Measurements from ENCODE around the gene MED9. TPM values are rescaled to one million over a fixed set of nuclear protein-coding genes. Genes with fewer than 3 reads are reported as not detected.
"Not testable (repeated sequence)": the region's sequence is repeated elsewhere in the genome, so short reads cannot be mapped to it uniquely, and the experiment has no call there.

The MED9 gene
- polyA plus RNA-seq, 1 experiment: 11.7 TPM

GRCh38 chr17:17453088-17453487 is 23.7 kb upstream of the MED9 start:
- H3K4me3 ChIP-seq (ENCODE audit: low read depth, low read length): no peak overlapping the region
- no peaks in the 10 kb centered on the region for H3K36me3 ChIP-seq (ENCODE audit: control insufficient read depth, insufficient read depth, low read length)
- ChIA-PET POLR2A (no interaction called here), CTCF (no interaction called here)
- no peak for TF ChIP-seq CTCF (IDR thresholded peaks at IDR 0.05; ENCODE audit: insufficient read depth, low read depth, low read length)
- no peak for DNase-seq (ENCODE audit: low read depth)
- H3K27me3 ChIP-seq (ENCODE audit: control insufficient read depth, insufficient read depth, low read length): peaks cover 3% of the 10 kb centered on the region; the same call in 1 of the 2 replicates

GRCh38 chr17:17454276-17454675 is 22.5 kb upstream of the MED9 start:
- H3K36me3 ChIP-seq (ENCODE audit: control insufficient read depth, insufficient read depth, low read length): no peaks in the 10 kb centered on the region
- ChIA-PET POLR2A (no interaction called here), CTCF (no interaction called here)
- TF ChIP-seq CTCF (IDR thresholded peaks at IDR 0.05; ENCODE audit: insufficient read depth, low read depth, low read length): no peak
- DNase-seq (ENCODE audit: low read depth): no peak
- H3K27me3 ChIP-seq (ENCODE audit: control insufficient read depth, insufficient read depth, low read length): peaks cover 3% of the 10 kb centered on the region; the same call in 1 of the 2 replicates
- H3K4me3 ChIP-seq (ENCODE audit: low read depth, low read length): no peak overlapping the region

- CTCF ChIA-PET; H3K36me3 ChIP-seq (ENCODE audit: control insufficient read depth, insufficient read depth, low read length); POLR2A ChIA-PET: not testable (repeated sequence)
Measured at GRCh38 chr17:17454700-17455099, 22.1 kb upstream of the MED9 start.

GRCh38 chr17:17455173-17455572 is 21.6 kb upstream of the MED9 start:
- Histone ChIP-seq H3K27me3 (ENCODE audit: control insufficient read depth, insufficient read depth, low read length) (peaks cover 3% of the 10 kb centered on the region; the same call in 1 of the 2 replicates), H3K4me3 (ENCODE audit: low read depth, low read length) (no peak overlapping the region), H3K36me3 (ENCODE audit: control insufficient read depth, insufficient read depth, low read length) (no peaks in the 10 kb centered on the region)
- ChIA-PET CTCF (interaction anchor here (1.2 to 1.6 kb wide), 2 partner anchors 9 to 11 kb away, joined by 3 read pairs; no protein-coding TSS in a partner anchor), POLR2A (no interaction called here)
- no peak for DNase-seq (ENCODE audit: low read depth)
- TF ChIP-seq CTCF (IDR thresholded peaks at IDR 0.05; ENCODE audit: insufficient read depth, low read depth, low read length): no peak

More at GRCh38 chr17:17454700-17455099, 22.1 kb upstream of the MED9 start:
- not testable (repeated sequence) for DNase-seq (ENCODE audit: low read depth); H3K27me3 ChIP-seq (ENCODE audit: control insufficient read depth, insufficient read depth, low read length); H3K4me3 ChIP-seq (ENCODE audit: low read depth, low read length)

GRCh38 chr17:17456251-17456650 is 20.5 kb upstream of the MED9 start:
- Histone ChIP-seq H3K36me3 (ENCODE audit: control insufficient read depth, insufficient read depth, low read length) (no peaks in the 10 kb centered on the region), H3K4me3 (ENCODE audit: low read depth, low read length) (no peak overlapping the region), H3K27me3 (ENCODE audit: control insufficient read depth, insufficient read depth, low read length) (peaks cover 3% of the 10 kb centered on the region; the same call in 1 of the 2 replicates)
- ChIA-PET POLR2A (interaction anchor here (0.7 kb wide), 1 partner anchor 42 kb away, joined by 4 read pairs; no protein-coding TSS in a partner anchor), CTCF (interaction anchor here (1.2 to 1.6 kb wide), 2 partner anchors 10 kb away, joined by 3 read pairs; no protein-coding TSS in a partner anchor)
- no peak for DNase-seq (ENCODE audit: low read depth)
- no peak for TF ChIP-seq CTCF (IDR thresholded peaks at IDR 0.05; ENCODE audit: insufficient read depth, low read depth, low read length)

- Histone ChIP-seq H3K36me3 (ENCODE audit: control insufficient read depth, insufficient read depth, low read length) (no peaks in the 10 kb centered on the region), H3K4me3 (ENCODE audit: low read depth, low read length) (no peak overlapping the region), H3K27me3 (ENCODE audit: control insufficient read depth, insufficient read depth, low read length) (peaks cover 3% of the 10 kb centered on the region; the same call in 1 of the 2 replicates)
- DNase-seq (ENCODE audit: low read depth): no peak
- no peak for TF ChIP-seq CTCF (IDR thresholded peaks at IDR 0.05; ENCODE audit: insufficient read depth, low read depth, low read length)
- POLR2A ChIA-PET: no interaction called here
- CTCF ChIA-PET: no interaction called here
Measured at GRCh38 chr17:17457680-17458079, 19.1 kb upstream of the MED9 start.

All from BJ (cell line).